Esophagus squamous epithelium (tissue), 5 donors: Measurements from ENCODE around the gene LRRC32. TPM values are rescaled to one million over a fixed set of nuclear protein-coding genes. Genes with fewer than 3 reads are reported as not detected.

Experiments
- DNase-seq: peaks from one replicate; lab custom pipeline; 2025; lab: John Stamatoyannopoulos, UW
- H3K27ac ChIP-seq, 4 donors: fragments of 200-600 bp; sonication (generic); one replicate each; pipeline ENCODE4 v1.5.1; 2016 to 2019; ENCODE audit warnings: mild to moderate bottlenecking in 1 of 4
- H3K27me3 ChIP-seq, 4 donors: fragments of 200-600 bp; sonication (generic); 1 replicate in 3 of 4; 2 replicates in 1 of 4; pipeline versions ENCODE4 v1.5.1 to v1.6.0; 2017 to 2021; ENCODE audit warnings: antibody characterized with exemption in 1 of 4
- H3K36me3 ChIP-seq, 3 donors: fragments of 200-600 bp; sonication (generic); one replicate each; pipeline ENCODE4 v1.5.1; 2016 to 2019
- H3K4me1 ChIP-seq, 3 donors: fragments of 200-600 bp; sonication (generic); one replicate each; pipeline ENCODE4 v1.5.1; 2017 to 2019
- H3K4me3 ChIP-seq, 4 donors: fragments of 200-600 bp; sonication (generic); 1 replicate in 3 of 4; 2 replicates in 1 of 4; pipeline ENCODE4 v1.5.1; 2016 to 2019; ENCODE audit warnings: mild to moderate bottlenecking in 2 of 4, moderate library complexity in 1 of 4
- H3K9me3 ChIP-seq, 3 donors: fragments of 200-600 bp; sonication (generic); one replicate each; pipeline ENCODE4 v1.5.1; 2016 to 2019
- POLR2A ChIP-seq, 4 donors: fragments of 450-650 bp; IDR thresholded peaks; one replicate each; pipeline ENCODE4 v1.6.1; 2017; ENCODE audit warnings: antibody characterized with exemption in 4 of 4, mild to moderate bottlenecking in 4 of 4, moderate library complexity in 3 of 4
- WGBS, 2 donors: methylation state at CpG; one replicate each; pipeline ENCODE4 v1.1.5; 2018; 5-methylcytosine and 5-hydroxymethylcytosine counted together
- intact Hi-C: fragments of 100-400 bp; cut with DNase I; formaldehyde crosslinking; loops from one replicate; pipeline ENCODE4 v1.15.0; 2022
- total RNA-seq, 4 donors: library from RNA; depleted of rRNA; stranded (reverse); fragments of >200 nt; gene quantifications; one replicate each; pipeline ENCODE4 v1.1.0, GENCODE V29; 2016
- TF ChIP-seq, protein P1 (sequence below), 6 experiments: fragments of 450-650 bp in 4 of 6; fragments of 200-600 bp in 2 of 6; sonication (generic) in 2 of 6; IDR thresholded peaks; one replicate each; pipeline ENCODE4 v1.5.1; 2016 to 2019; ENCODE audit warnings: antibody characterized with exemption in 6 of 6, mild to moderate bottlenecking in 4 of 6, moderate library complexity in 4 of 6
- donor health status: DM: yes; HTN: yes; CAD: no.

Gene LRRC32
- total RNA-seq, 4 donors from 2014 or later, result 3.0 to 23.4 (median 8.5) TPM

DNA sequence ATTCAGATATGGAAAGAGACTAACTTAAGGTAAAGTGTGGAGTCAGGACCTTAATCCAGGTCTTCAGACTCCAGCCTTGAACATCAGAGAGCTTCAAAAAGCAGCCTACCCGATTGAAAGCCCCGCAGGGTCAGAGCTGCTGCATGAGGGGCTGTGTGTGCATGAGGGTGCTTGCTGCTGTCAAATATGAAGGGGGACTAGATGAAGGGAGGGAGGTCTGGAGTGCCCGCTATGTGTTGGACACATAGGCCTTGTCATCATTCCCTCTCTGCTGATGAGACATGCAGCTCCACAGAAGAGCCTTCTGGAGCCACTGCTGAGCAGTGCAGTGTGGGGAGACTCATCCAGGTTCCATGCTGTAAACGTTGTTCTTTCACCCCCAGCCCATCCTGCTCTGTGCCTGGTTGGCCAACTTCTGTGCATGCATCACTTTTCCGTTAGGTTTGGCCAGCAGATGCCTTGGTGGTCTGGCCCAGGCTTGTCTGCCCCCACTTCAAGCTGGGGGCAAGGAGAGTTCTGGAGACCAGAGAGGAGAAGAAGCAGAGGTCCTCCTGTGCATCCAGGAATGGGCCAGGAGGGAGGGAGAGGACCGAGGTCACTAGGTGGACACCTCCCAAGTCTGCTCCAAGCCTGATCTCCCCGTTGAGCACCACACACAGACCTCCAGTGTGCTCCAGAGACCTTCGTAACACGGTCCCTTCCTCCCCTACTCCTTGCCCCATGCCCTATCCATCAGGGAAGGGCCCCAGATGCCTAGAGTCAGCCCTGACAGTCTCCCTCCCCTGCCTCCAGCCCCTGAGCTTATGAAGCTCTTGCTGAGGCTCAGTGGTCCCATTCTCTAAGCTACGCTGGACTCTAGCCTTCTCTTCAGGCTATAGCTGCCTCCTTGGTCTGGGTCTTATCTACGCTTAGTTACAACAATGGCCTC lies 32.0 kb downstream of the LRRC32 start:
- Histone ChIP-seq H3K9me3 (no peaks in the 10 kb centered on the region), H3K4me1 (peaks cover 0 to 18% (median 12%) of the 10 kb centered on the region in 3 donors), H3K4me3 (no peak overlapping the region), H3K27ac (no peak overlapping the region), H3K27me3 (peaks cover 0 to 13% (median 0%) of the 10 kb centered on the region in 4 donors), H3K36me3 (no peaks in the 10 kb centered on the region)
- DNase-seq, result no peak
- no peak for TF ChIP-seq POLR2A (IDR thresholded peaks at IDR 0.05)
- TF ChIP-seq, protein P1, sequence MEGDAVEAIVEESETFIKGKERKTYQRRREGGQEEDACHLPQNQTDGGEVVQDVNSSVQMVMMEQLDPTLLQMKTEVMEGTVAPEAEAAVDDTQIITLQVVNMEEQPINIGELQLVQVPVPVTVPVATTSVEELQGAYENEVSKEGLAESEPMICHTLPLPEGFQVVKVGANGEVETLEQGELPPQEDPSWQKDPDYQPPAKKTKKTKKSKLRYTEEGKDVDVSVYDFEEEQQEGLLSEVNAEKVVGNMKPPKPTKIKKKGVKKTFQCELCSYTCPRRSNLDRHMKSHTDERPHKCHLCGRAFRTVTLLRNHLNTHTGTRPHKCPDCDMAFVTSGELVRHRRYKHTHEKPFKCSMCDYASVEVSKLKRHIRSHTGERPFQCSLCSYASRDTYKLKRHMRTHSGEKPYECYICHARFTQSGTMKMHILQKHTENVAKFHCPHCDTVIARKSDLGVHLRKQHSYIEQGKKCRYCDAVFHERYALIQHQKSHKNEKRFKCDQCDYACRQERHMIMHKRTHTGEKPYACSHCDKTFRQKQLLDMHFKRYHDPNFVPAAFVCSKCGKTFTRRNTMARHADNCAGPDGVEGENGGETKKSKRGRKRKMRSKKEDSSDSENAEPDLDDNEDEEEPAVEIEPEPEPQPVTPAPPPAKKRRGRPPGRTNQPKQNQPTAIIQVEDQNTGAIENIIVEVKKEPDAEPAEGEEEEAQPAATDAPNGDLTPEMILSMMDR (IDR thresholded peaks at IDR 0.05), result no peak
- 82 to 95% methylated on average over 8 to 11 of the region's 11 CpGs for WGBS, 2 donors
- intact Hi-C loops, result no loop called here

DNA sequence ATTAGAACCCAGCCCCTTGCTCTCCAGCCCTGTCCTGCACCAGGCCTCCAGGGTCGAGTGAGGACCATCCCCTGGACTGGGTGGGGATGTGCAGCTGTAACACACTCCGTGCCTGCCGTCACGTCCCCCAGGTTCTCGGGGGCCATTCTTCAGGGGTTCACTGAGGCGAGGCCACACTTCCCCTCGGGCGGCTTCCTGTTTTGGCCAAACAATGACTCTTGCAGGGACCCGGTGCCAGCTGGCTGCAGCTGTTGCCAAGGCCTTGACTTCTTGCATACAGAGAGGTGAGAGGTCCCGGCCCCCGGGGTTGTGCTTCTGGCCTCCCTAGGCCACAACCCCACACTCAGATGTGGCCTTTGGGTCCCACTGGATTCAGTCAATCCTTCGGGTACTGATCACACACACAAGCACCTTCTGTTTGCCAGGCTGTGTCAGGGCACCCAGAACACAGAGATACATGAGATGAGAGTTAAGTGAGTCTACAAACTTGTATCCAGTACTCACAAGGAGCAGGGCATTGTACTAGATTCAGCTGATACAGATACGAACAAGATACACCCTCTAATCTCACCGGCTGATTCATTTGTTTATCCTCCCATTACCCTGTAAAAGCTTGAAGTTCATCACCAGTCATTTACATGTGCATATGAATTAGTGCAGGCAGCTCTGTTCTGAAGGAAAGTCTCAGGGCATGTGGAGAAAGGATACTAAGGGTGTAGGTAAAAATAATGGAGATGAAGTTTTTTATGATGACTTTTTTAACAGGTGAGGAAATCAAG lies 32.9 kb downstream of the LRRC32 start:
- 50 to 55% methylated on average over 5 to 11 of the region's 14 CpGs for WGBS, 2 donors
- no peak for TF ChIP-seq POLR2A (IDR thresholded peaks at IDR 0.05)
- TF ChIP-seq, protein P1 (IDR thresholded peaks at IDR 0.05), result no peak

DNA sequence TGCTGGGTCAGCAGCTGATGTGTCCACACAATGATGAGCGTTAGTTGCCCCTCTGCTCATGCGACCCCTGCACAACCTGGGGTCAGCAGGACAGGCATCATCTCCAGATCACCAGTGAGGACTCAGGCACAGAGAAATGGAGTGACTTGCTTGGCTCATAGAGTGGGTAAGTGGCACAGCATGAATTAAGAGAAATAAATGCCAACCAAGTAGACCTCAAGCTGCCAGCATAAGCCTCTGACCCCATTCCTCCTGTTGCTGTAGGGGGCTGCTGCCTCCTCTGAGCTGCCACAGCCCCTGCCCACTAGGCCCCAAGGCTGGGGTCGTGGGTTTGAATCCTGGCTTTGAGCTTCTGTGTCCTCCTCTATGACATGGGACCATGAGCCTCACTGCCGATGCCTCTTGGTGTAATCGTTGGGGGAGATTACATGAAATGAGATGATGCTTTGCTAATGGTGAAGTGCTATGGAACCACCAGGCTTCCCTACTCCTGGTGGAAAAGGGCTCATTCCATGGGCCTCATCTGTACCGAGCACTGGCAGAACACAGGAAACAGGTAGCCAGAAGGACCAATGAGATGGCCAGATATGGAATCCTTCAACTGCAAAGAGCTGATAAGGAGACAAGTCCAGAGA lies 33.6 kb downstream of the LRRC32 start:
- Histone ChIP-seq H3K36me3 (no peaks in the 10 kb centered on the region), H3K27ac (peak overlapping the region in 2 of 4 donors; percentile 27 to 64), H3K4me3 (no peak overlapping the region), H3K27me3 (peaks cover 0 to 13% (median 0%) of the 10 kb centered on the region in 4 donors), H3K4me1 (peaks cover 0 to 18% (median 12%) of the 10 kb centered on the region in 3 donors), H3K9me3 (no peaks in the 10 kb centered on the region)
- no peak for DNase-seq
- 72 to 100% methylated on average over 1 to 3 of the region's 6 CpGs for WGBS, 2 donors
- intact Hi-C loops, result no loop called here
- no peak for TF ChIP-seq POLR2A (IDR thresholded peaks at IDR 0.05)
- TF ChIP-seq, protein P1 (IDR thresholded peaks at IDR 0.05), result no peak

More for the DNA sequence above, 32.9 kb downstream of the LRRC32 start:
- Histone ChIP-seq H3K27me3 (peaks cover 0 to 13% (median 0%) of the 10 kb centered on the region in 4 donors), H3K4me1 (peaks cover 0 to 18% (median 12%) of the 10 kb centered on the region in 3 donors), H3K9me3 (no peaks in the 10 kb centered on the region), H3K4me3 (no peak overlapping the region), H3K27ac (peak overlapping the region in 2 of 4 donors; percentile 27 to 64), H3K36me3 (no peaks in the 10 kb centered on the region)
- DNase-seq, result no peak
- intact Hi-C loops, result no loop called here

DNA sequence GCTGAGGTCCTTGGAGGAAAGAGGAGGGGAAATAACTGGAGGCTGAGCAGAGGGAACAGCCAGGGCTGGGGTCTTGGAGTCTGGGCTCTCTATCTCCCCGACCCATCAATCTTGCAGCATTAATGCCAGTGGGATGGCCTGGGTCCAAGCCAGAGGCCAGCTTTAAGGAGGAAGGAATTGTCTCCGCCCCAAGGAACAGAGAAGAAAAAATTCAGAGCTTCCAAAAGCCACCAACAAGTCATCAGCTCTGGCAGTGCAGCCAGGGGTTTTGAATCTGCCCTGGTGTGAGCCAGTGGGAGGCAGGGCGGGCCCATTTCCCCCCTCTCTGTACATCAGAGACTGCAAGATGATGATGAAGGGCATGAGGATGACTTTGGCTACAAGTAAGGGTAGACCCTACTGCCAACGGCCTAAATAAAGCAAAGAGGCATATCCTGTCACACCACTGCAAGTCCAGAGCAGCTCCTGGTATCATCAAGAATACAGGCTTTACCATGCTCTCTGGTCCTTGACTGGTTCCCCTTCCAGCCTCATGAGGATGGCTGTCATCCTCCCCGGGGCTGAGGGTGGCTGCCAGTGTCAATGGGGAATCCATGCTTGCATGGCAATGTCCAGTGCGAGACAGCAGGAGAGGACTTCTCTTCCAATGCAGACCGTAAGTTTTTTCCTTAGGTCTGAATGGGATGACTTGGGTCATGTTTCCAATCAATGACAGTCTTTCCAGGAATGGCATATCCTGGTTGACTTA lies 34.4 kb downstream of the LRRC32 start:
- 30 to 78% methylated on average over 3 to 7 of the region's 7 CpGs for WGBS, 2 donors
- no peaks in the 10 kb centered on the region for H3K9me3 ChIP-seq
- peaks cover 0 to 13% (median 0%) of the 10 kb centered on the region in 4 donors for H3K27me3 ChIP-seq
- TF ChIP-seq POLR2A (IDR thresholded peaks at IDR 0.05), result no peak
- TF ChIP-seq, protein P1 (IDR thresholded peaks at IDR 0.05), result no peak
- DNase-seq, result no peak
- H3K4me3 ChIP-seq, result no peak overlapping the region
- peak overlapping the region in 1 of 4 donors; percentile 64 for H3K27ac ChIP-seq
- peaks cover 0 to 25% (median 12%) of the 10 kb centered on the region in 3 donors for H3K4me1 ChIP-seq
- intact Hi-C loops, result no loop called here
- H3K36me3 ChIP-seq, result no peaks in the 10 kb centered on the region
